ENCODE results near the gene PUSL1. TPM values are rescaled to one million over a fixed set of nuclear protein-coding genes. Genes with fewer than 3 reads are reported as not detected.
A peak's percentile ranks its signal among the peaks of the same experiment; 100 is the strongest.

Gene PUSL1
- total RNA-seq, 2 experiments from 2014 or later = 31.3 to 57.1 TPM

DNA sequence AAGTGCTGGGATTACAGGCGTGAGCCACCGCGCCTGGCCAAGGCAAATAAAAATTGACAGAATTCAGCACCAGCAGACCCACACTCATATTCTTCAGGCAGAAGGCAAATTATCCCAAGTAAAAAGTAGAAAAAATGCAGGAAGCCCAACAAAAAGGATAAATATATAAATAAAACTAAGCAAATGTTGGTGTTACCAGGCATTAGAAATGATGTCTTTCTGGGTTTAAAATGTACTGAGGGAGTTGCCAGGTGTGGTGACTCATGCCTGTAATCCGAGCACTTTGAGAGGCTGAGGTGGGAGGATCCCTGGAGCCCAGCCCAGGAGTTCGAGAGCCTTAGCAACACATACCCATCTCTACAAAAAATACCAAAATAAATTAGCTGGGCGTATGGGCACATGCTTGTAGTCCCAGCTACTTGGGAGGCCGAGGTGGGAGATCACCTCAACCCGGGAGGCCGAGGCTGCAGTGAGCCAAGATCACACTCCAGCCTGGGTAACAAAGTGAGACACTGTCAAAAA is 9.8 kb downstream of the PUSL1 start:
- H3K36me3 ChIP-seq (ENCODE audit: insufficient read depth, low read length) = peaks cover 84% of the 10 kb centered on the region
- H3K9me2 ChIP-seq (ENCODE audit: insufficient read depth, low read length) = no peaks in the 10 kb centered on the region
- H3K4me3 ChIP-seq (ENCODE audit: low read depth, low read length, poor library complexity, severe bottlenecking) = no peak overlapping the region
- no peaks in the 10 kb centered on the region for H3K9me3 ChIP-seq (ENCODE audit: low read length)
- H2AFZ ChIP-seq (ENCODE audit: low read length) = no peak overlapping the region
- H3K4me2 ChIP-seq (ENCODE audit: low read length) = no peak overlapping the region
- H3K4me1 ChIP-seq (ENCODE audit: insufficient read depth, low read length, poor library complexity, severe bottlenecking) = peaks cover 5% of the 10 kb centered on the region
- ChIA-PET CTCF (ENCODE audit: unreplicated experiment) (no interaction called here), POLR2A (no interaction called here)
- H3K79me2 ChIP-seq (ENCODE audit: insufficient read depth, low read depth, low read length) = peaks cover 25% of the 10 kb centered on the region
- H4K20me1 ChIP-seq (ENCODE audit: insufficient read depth, low read length) = peaks cover 3% of the 10 kb centered on the region; the same call in 1 of the 2 replicates
- DNase-seq (ENCODE audit: low spot score) = no peak
- BruUV-seq (replicated peaks) = TSS peak; percentile 63
- no peak overlapping the region for H3K27ac ChIP-seq (ENCODE audit: low read depth, low read length, poor library complexity, severe bottlenecking)
- intact Hi-C loops (cut with micrococcal nuclease; ENCODE audit: unreplicated experiment) = no loop called here
- no peak for TF ChIP-seq EZH2phosphoT487 (IDR thresholded peaks at IDR 0.05; ENCODE audit: borderline replicate concordance, low read depth, low read length)
- TF ChIP-seq, protein P1, sequence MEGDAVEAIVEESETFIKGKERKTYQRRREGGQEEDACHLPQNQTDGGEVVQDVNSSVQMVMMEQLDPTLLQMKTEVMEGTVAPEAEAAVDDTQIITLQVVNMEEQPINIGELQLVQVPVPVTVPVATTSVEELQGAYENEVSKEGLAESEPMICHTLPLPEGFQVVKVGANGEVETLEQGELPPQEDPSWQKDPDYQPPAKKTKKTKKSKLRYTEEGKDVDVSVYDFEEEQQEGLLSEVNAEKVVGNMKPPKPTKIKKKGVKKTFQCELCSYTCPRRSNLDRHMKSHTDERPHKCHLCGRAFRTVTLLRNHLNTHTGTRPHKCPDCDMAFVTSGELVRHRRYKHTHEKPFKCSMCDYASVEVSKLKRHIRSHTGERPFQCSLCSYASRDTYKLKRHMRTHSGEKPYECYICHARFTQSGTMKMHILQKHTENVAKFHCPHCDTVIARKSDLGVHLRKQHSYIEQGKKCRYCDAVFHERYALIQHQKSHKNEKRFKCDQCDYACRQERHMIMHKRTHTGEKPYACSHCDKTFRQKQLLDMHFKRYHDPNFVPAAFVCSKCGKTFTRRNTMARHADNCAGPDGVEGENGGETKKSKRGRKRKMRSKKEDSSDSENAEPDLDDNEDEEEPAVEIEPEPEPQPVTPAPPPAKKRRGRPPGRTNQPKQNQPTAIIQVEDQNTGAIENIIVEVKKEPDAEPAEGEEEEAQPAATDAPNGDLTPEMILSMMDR (conservative IDR thresholded peaks at IDR 0.05; ENCODE audit: low read length) = no peak

DNA sequence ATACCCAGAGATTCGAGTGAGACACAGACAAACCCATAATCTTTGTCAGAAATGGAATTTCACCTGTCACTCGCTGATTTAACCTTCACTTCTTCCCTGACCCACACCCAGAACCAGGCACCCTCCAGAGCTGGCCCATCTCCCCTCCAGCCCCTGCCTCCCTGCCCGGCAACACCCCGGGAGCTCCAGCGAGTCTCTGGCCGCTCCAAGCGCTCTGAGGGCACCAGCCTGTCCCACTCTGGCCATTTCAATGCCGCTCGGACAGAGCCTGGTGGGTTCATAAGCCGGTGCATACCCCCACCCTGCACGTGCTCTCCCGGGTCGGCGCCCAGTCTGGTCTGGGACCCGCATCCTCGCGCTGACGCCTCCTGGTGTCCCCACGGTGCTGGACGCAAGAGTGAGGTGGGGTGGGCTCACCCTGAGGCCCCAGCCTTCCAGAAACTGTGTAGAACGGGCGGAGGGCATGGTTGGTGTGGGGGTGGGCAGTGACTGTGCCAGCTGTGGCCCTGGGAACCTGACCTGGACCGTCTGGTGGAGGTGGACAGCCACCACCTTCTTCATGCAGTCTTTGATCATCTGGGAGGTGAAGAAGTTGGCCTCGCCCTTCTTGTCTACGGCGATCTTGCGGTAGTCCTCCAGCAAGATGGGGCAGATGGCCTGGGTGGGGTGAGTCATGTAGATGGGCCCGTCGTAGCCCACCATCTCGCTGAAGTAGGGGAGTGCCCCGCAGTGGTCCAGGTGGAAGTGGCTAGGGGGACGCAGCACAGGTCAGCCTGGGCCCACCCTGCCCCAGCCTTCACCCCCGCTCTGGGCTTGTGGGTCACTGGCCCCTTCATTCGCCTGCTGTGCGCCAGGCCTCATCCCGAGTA is 10.6 kb downstream of the PUSL1 start:
- no TSS peak for BruUV-seq (replicated peaks)
- POLR2A ChIA-PET = no interaction called here
- Histone ChIP-seq H2AFZ (ENCODE audit: low read length) (no peak overlapping the region), H4K20me1 (ENCODE audit: insufficient read depth, low read length) (peaks cover 3% of the 10 kb centered on the region; the same call in 1 of the 2 replicates), H3K4me1 (ENCODE audit: insufficient read depth, low read length, poor library complexity, severe bottlenecking) (peaks cover 10% of the 10 kb centered on the region), H3K36me3 (ENCODE audit: insufficient read depth, low read length) (peaks cover 76% of the 10 kb centered on the region), H3K4me2 (ENCODE audit: low read length) (no peak overlapping the region), H3K9me3 (ENCODE audit: low read length) (no peaks in the 10 kb centered on the region), H3K79me2 (ENCODE audit: insufficient read depth, low read depth, low read length) (peaks cover 29% of the 10 kb centered on the region), H3K27ac (ENCODE audit: low read depth, low read length, poor library complexity, severe bottlenecking) (no peak overlapping the region), H3K4me3 (ENCODE audit: low read depth, low read length, poor library complexity, severe bottlenecking) (no peak overlapping the region), H3K9me2 (ENCODE audit: insufficient read depth, low read length) (no peaks in the 10 kb centered on the region)
- TF ChIP-seq, protein P1 (conservative IDR thresholded peaks at IDR 0.05; ENCODE audit: low read length) = no peak
- TF ChIP-seq EZH2phosphoT487 (IDR thresholded peaks at IDR 0.05; ENCODE audit: borderline replicate concordance, low read depth, low read length) = no peak
- intact Hi-C loops (cut with micrococcal nuclease; ENCODE audit: unreplicated experiment) = no loop called here
- no peak for DNase-seq (ENCODE audit: low spot score)
- CTCF ChIA-PET (ENCODE audit: unreplicated experiment) = no interaction called here

GRCh38 chr1:1319646-1319941 is 11.2 kb downstream of the PUSL1 start:
- H4K20me1 ChIP-seq (ENCODE audit: insufficient read depth, low read length) = peaks cover 3% of the 10 kb centered on the region; the same call in 1 of the 2 replicates
- intact Hi-C loops (cut with micrococcal nuclease; ENCODE audit: unreplicated experiment) = no loop called here
- POLR2A ChIA-PET = no interaction called here

More at GRCh38 chr1:1319646-1319941, 11.2 kb downstream of the PUSL1 start:
- DNase-seq (ENCODE audit: low spot score) = no peak
- Histone ChIP-seq H2AFZ (ENCODE audit: low read length) (no peak overlapping the region), H3K9me3 (ENCODE audit: low read length) (no peaks in the 10 kb centered on the region), H3K4me2 (ENCODE audit: low read length) (no peak overlapping the region), H3K79me2 (ENCODE audit: insufficient read depth, low read depth, low read length) (peaks cover 33% of the 10 kb centered on the region), H3K36me3 (ENCODE audit: insufficient read depth, low read length) (peaks cover 70% of the 10 kb centered on the region), H3K9me2 (ENCODE audit: insufficient read depth, low read length) (no peaks in the 10 kb centered on the region), H3K27ac (ENCODE audit: low read depth, low read length, poor library complexity, severe bottlenecking) (no peak overlapping the region), H3K4me3 (ENCODE audit: low read depth, low read length, poor library complexity, severe bottlenecking) (no peak overlapping the region), H3K4me1 (ENCODE audit: insufficient read depth, low read length, poor library complexity, severe bottlenecking) (peaks cover 10% of the 10 kb centered on the region)
- CTCF ChIA-PET (ENCODE audit: unreplicated experiment) = no interaction called here
- TF ChIP-seq EZH2phosphoT487 (IDR thresholded peaks at IDR 0.05; ENCODE audit: borderline replicate concordance, low read depth, low read length) = no peak
- TF ChIP-seq, protein P1 (conservative IDR thresholded peaks at IDR 0.05; ENCODE audit: low read length) = no peak
- no TSS peak for BruUV-seq (replicated peaks)
